H4 (cell line): ENCODE results near the gene PHOX2A. TPM values are rescaled to one million over a fixed set of nuclear protein-coding genes. Genes with fewer than 3 reads are reported as not detected.

Experiments
- DNase-seq: peaks from one replicate; pipeline ENCODE4 v3.0.0-alpha.2; 2015; ENCODE audit warnings: low spot score
- total RNA-seq: library from RNA; depleted of rRNA; stranded (reverse); fragments of >200 nt; shearing (Covaris generic); gene quantifications from 2 replicates; pipeline ENCODE4 v1.2.3, GENCODE V29; 2014

Gene PHOX2A
- total RNA-seq, 1 experiment from 2014 or later: not detected

- no peak for DNase-seq
Observed at GRCh38 chr11:72233773-72234513, 10.0 kb downstream of the PHOX2A start.

GRCh38 chr11:72233056-72233772 is 10.8 kb downstream of the PHOX2A start:
- no peak for DNase-seq

- DNase-seq: no peak
Observed at GRCh38 chr11:72232260-72233055, 11.5 kb downstream of the PHOX2A start.

GRCh38 chr11:72231396-72232259 is 12.3 kb downstream of the PHOX2A start:
- no peak for DNase-seq

GRCh38 chr11:72230764-72231365 is 13.1 kb downstream of the PHOX2A start:
- DNase-seq: no peak

GRCh38 chr11:72229925-72230763 is 13.8 kb downstream of the PHOX2A start:
- DNase-seq: no peak

- no peak for DNase-seq
Observed at GRCh38 chr11:72229336-72229924, 14.5 kb downstream of the PHOX2A start.

- DNase-seq: no peak
Observed at GRCh38 chr11:72228844-72229231, 15.1 kb downstream of the PHOX2A start.

- no peak for DNase-seq
Observed at GRCh38 chr11:72228229-72228843, 15.6 kb downstream of the PHOX2A start.

- no peak for DNase-seq
Observed at GRCh38 chr11:72227316-72228228, 16.4 kb downstream of the PHOX2A start.

- DNase-seq: no peak
Observed at GRCh38 chr11:72226701-72227100, 17.3 kb downstream of the PHOX2A start.

- no peak for DNase-seq
Observed at GRCh38 chr11:72225411-72225951, 18.5 kb downstream of the PHOX2A start.

GRCh38 chr11:72224564-72225410 is 19.2 kb downstream of the PHOX2A start, which contains the start of gene INPPL1:
INPPL1 (plus strand) TSS chr11:72224767; CDS start chr11:72224985, 218 bp downstream.
- DNase-seq: no peak

- DNase-seq: no peak
Observed at GRCh38 chr11:72223615-72224563, 20.1 kb downstream of the PHOX2A start.

- DNase-seq: peak; percentile 82
Observed at GRCh38 chr11:72222907-72223614, 20.9 kb downstream of the PHOX2A start.
